HG03342 (cell line): ENCODE results near the gene DGKD.
"Not testable (repeated sequence)": the region's sequence is repeated elsewhere in the genome, so short reads cannot be mapped to it uniquely, and the experiment has no call there.

Experiments used
- ATAC-seq: cut with Tn5 transposase; IDR thresholded peaks from one replicate; pipeline ENCODE4 v1.9.1; 2021; ENCODE audit warnings: mild to moderate bottlenecking, moderate library complexity; ENCODE audit not compliant: unreplicated experiment

The DGKD gene

DNA sequence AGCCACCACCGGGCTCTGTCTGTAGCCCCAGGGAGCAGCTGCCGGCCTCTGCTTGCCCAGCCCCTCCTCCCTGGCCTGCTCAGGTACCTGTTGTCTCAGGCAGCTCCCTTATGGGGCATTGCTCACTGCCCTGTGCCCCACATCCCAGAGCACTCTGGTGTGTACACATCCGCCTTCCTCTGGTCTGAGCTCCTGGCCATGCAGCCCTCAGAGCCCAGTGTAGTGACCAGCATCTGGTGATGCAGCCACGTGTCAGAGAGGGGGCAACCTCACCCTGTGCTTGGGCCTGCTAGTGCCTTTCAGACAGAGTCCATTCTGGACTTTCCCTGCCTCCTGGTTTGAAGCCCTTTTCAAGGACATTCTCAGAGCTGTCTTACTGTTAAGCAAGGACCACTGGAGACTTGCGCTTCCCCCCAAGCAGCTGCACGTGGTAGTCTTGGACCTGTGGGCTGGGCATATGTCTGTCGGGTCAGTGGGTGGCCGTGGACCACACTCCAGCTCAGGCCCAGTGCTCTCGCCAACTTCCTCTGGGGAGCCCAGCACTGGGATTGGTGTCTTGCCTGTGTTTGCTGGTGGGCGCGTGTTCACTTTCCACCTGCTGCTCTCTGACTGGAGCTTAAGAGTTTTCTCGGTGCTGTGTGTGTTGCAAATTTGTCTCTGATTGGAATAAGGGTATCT is 30.7 kb downstream of the DGKD start:
- ATAC-seq: no peak

- ATAC-seq: peak; percentile 73
Observed at GRCh38 chr2:233385489-233386044, 31.3 kb downstream of the DGKD start.

GRCh38 chr2:233386382-233387041 is 32.2 kb downstream of the DGKD start:
- no peak for ATAC-seq

- no peak for ATAC-seq
Observed at GRCh38 chr2:233387225-233387624, 32.9 kb downstream of the DGKD start.

DNA sequence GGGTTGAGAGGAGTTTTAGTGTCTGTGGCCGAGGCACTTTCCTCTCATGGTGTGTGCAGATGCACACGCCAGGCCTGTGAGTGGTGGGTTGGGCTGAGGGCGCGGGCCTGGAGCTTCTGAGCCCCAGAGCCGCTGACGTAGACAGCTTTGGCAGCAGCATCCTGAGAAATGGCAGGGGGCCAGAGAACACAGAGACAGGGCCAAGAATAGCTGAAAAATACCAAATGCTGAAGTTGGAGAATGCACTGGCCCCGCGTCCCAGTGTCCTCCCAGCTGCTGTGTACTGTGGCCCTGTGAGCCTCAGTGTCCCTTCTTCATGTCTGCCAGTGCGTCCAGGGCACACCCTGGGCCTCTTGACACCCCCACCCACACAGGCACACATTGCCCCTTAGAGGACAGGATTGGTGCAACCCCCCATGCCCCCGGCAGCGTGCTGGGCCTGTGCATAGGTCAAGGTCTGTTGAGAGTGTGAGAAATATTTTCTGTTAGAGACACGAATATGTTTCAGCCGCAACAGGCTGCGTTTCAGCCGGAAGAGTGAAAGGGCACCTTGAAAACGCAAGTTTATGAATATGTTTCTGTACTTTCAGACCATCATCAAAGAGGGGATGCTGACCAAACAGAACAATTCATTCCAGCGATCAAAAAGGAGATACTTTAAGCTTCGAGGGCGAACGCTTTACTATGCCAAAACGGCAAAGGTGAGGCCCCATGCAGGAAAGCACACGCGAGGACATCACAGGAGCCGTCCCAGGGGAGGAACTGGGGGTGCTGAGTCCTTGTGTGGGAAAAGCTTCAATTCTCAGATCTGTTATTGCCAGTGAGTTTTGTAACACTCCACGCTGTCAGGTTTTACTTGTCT is 33.6 kb downstream of the DGKD start:
- ATAC-seq: no peak

- no peak for ATAC-seq
Observed at GRCh38 chr2:233389601-233390125, 35.4 kb downstream of the DGKD start.

- ATAC-seq: no peak
Observed at GRCh38 chr2:233395687-233396086, 41.4 kb downstream of the DGKD start.

DNA sequence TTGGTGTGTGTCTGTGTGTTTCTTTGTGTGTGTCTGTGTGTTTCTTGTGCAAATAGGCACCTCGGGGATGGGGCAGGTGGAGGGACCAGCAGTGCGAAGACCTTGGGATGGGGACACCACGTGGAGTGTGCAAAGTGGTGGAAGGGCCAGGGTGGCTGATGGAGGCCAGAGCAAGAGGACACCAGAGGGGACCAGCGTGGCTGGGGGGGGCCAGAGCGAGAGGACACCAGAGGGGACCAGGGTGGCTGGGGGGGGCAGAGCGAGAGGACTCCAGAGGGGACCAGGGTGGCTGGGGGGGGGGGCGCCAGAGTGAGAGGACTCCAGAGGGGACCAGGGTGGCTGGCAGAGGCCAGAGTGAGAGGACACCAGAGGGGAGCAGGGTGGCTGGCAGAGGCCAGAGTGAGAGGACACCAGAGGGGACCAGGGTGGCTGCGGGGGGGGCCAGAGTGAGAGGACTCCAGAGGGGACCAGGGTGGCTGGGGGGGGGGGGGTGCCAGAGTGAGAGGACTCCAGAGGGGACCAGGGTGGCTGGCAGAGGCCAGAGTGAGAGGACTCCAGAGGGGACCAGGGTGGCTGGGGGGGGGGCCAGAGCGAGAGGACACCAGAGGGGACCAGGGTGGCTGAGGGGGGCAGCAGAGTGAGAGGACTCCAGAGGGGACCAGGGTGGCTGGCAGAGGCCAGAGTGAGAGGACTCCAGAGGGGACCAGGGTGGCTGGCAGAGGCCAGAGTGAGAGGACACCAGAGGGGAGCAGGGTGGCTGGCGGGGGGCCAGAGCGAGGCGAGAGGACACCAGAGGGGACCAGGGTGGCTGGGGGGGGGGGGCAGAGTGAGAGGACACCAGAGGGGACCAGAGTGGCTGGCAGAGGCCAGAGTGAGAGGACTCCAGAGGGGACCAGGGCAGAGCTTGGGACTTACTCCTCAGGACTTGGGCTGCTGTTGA is 42.7 kb downstream of the DGKD start:
- not testable (repeated sequence) for ATAC-seq

- no peak for ATAC-seq
Observed at GRCh38 chr2:233399306-233400225, 45.3 kb downstream of the DGKD start.

- ATAC-seq: no peak
Observed at GRCh38 chr2:233400341-233400740, 46.0 kb downstream of the DGKD start.

GRCh38 chr2:233400961-233401360 is 46.7 kb downstream of the DGKD start:
- ATAC-seq: no peak

DNA sequence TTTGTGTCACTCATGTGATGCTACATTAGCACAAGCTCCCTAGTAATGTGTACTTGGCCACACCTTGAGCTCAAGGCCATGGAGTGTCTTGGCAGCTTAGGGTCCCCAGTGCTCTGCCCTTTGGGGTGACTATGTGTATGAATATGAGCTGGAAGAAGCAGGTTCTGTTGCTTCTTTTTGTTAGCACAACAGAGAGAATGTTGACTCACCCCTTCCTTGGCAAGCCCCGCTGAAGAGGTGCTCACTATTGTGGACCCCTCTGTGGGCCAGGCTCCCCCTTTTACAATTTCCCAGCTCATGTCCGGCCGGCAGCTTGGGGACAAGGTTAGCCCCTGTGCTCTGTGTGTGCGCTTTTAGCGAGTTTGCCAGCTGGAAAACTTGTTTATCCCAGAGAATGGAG is 48.1 kb downstream of the DGKD start:
- ATAC-seq: no peak

- no peak for ATAC-seq
Observed at GRCh38 chr2:233402789-233403188, 48.5 kb downstream of the DGKD start.

- peak; percentile 67 for ATAC-seq
Observed at GRCh38 chr2:233404222-233404621, 49.9 kb downstream of the DGKD start.

DNA sequence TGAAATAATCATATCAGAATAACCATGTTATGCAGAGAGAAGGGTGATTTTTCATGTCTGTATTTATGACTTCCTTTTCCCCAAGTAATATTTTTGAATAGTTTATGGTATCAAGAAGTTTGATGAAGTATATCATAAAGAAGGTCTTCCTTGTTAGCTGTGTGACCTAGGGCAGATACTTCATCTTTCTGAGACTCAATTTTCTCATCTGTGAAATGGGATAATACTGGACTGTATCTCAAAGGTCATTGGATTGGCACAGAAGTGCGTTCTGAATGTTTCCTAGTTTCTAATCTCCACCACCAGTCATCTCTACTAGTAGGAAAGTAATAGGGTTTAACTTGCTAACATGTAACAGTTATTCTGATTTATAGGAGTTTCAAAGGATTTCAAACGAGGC is 52.6 kb downstream of the DGKD start:
- no peak for ATAC-seq

GRCh38 chr2:233407771-233408181 is 53.5 kb downstream of the DGKD start:
- ATAC-seq: no peak

GRCh38 chr2:233408366-233409285 is 54.3 kb downstream of the DGKD start:
- no peak for ATAC-seq
